ENCODE data around the gene NOP56. TPM values are rescaled to one million over a fixed set of nuclear protein-coding genes. Genes with fewer than 3 reads are reported as not detected.

NOP56 gene
- total and polyA plus RNA-seq, 2 of the 8 experiments (the other 6 are each of a cell fraction or from before 2014, with no cell fraction given), result 391 to 677 TPM

DNA sequence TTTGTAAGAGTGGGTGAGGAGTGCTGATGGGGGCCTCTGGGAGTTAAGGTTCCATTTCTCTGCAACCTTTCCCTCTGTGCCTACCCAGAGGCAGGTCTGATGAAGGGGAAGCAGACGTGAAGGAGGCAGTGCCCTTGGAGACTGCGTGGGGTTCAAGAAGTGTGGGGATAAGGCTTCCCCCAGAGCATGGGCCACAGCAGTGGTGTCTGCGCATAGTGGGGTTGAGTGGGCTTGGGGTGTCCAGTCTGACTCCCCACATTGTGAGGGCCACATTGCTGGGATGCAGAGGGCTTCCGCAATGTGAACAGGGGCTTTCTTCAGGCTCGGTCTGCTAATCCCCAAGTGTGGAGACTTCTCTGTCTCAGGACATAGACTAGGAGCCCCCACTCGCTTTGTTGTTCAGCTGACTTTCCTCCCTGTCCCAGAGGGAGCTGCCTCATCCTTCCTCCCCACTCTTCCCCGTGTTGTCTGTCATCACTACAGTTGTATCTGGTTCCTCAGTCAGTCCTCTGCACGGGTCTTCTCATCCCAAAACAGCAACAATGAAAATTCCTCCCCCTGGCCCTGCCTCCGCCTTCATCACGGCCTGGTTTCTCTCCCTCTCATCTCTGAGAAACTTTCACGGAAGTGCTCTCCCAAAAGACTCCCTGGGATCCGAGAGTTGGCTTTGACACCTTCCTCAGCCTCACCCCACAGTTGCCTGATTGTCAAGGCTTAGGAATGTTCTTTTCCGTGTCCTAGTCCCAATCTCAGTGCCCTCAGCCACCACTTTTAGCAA is 43.0 kb downstream of the NOP56 start:
- Histone ChIP-seq H2BK15ac (ENCODE audit: low read length) (peak overlapping the region; percentile 81; the same call in 1 of the 2 replicates), H3K14ac (ENCODE audit: insufficient read length) (no peak overlapping the region), H2AFZ (ENCODE audit: low read length) (no peak overlapping the region), H3K9ac (replicated peaks in 1 of 4; ENCODE audit: extremely low read depth in 1 of 4, low read depth in 3 of 4, low read length in 3 of 4) (no peak overlapping the region), H3K23me2 (ENCODE audit: low read depth, low read length) (peaks cover 3% of the 10 kb centered on the region; the same call in 1 of the 2 replicates), H2BK5ac (ENCODE audit: low read depth, low read length) (no peak overlapping the region), H2BK20ac (ENCODE audit: low read length) (no peak overlapping the region), H3K18ac (ENCODE audit: extremely low read depth, low read length) (peak overlapping the region; percentile 48; the same call in 1 of the 2 replicates), H3K4me3 (ENCODE audit: extremely low read depth in 1 of 4, insufficient read depth in 2 of 4, low read depth in 3 of 4, low read length in 4 of 4) (peak overlapping the region in 1 of 4 experiments; percentile 55; a peak in 1 of 8 replicates), H4K8ac (ENCODE audit: extremely low read depth, insufficient read depth, low read length) (no peak overlapping the region), H3K4ac (replicated peaks; ENCODE audit: insufficient read length, low read depth, low read length) (no peak overlapping the region), H3K23ac (ENCODE audit: insufficient read length) (no peak overlapping the region), H3K56ac (replicated peaks; ENCODE audit: insufficient read length, low read depth, low read length) (no peak overlapping the region), H3K79me2 (ENCODE audit: control insufficient read depth in 1 of 2, insufficient read depth in 2 of 2, low read length in 2 of 2) (no peaks in the 10 kb centered on the region), H2AK5ac (ENCODE audit: low read depth, low read length) (peak overlapping the region; percentile 75; the same call in 1 of the 2 replicates), H2BK120ac (replicated peaks; ENCODE audit: low read depth, low read length) (no peak overlapping the region), H3K79me1 (ENCODE audit: low read depth, low read length) (no peaks in the 10 kb centered on the region), H3K4me1 (replicated peaks in 1 of 4; ENCODE audit: control insufficient read depth in 3 of 4, insufficient read depth in 4 of 4, low read length in 3 of 4) (peaks cover 0 to 25% (median 15%) of the 10 kb centered on the region in 4 experiments; a peak in 6 of 7 replicates), H3K27ac (ENCODE audit: low read depth, low read length) (no peak overlapping the region), H3K4me2 (ENCODE audit: insufficient read depth in 1 of 2, low read depth in 2 of 2, low read length in 2 of 2) (no peak overlapping the region), H3K9me3 (ENCODE audit: insufficient read depth in 2 of 2, low read depth in 1 of 2, low read length in 1 of 2) (no peaks in the 10 kb centered on the region), H4K91ac (replicated peaks; ENCODE audit: insufficient read length, low read length) (no peak overlapping the region), H3K36me3 (ENCODE audit: control insufficient read depth in 2 of 4, insufficient read depth in 4 of 4, low read length in 3 of 4) (no peaks in the 10 kb centered on the region; a peak in 1 of 8 replicates), H3K27me3 (replicated peaks in 1 of 4; ENCODE audit: control insufficient read depth in 3 of 4, extremely low read depth in 1 of 4, insufficient read depth in 3 of 4, low read length in 3 of 4) (peaks cover 43 to 82% (median 68%) of the 10 kb centered on the region in 4 experiments), H4K20me1 (replicated peaks in 1 of 2; ENCODE audit: control insufficient read depth in 1 of 2, insufficient read depth in 2 of 2, low read length in 2 of 2) (peaks cover 5 to 9% of the 10 kb centered on the region in 2 experiments), H4K5ac (ENCODE audit: insufficient read length, low read depth, low read length) (no peak overlapping the region), H2BK12ac (ENCODE audit: low read depth, low read length) (no peak overlapping the region)
- ChIA-PET POLR2A (ENCODE audit: partially characterized antibody) (interaction anchor here (0.7 to 2.8 kb wide), 2 partner anchors 55 to 584 kb away, joined by 3 to 8 read pairs; no protein-coding TSS in a partner anchor), CTCF (ENCODE audit: partially characterized antibody) (interaction anchor here (1.0 to 9.2 kb wide), 6 partner anchors 10 to 106 kb away, joined by 3 to 151 read pairs (median 4); no protein-coding TSS in a partner anchor)
- TF ChIP-seq KDM4A (IDR thresholded peaks at IDR 0.05; ENCODE audit: low read depth, low read length, severe bottlenecking), result no peak
- TF ChIP-seq SRF (IDR thresholded peaks at IDR 0.05; ENCODE audit: low read depth, low read length), result no peak
- TF ChIP-seq SP2 (IDR thresholded peaks at IDR 0.05; ENCODE audit: low read length), result no peak
- TF ChIP-seq POLR2AphosphoS5 (IDR thresholded peaks at IDR 0.05; ENCODE audit: low read depth, low read length), result no peak
- peak; percentile 20 for TF ChIP-seq RNF2 (IDR thresholded peaks at IDR 0.05; ENCODE audit: borderline replicate concordance, low read depth, low read length, missing control alignments, poor library complexity, severe bottlenecking)
- TF ChIP-seq, protein P1, sequence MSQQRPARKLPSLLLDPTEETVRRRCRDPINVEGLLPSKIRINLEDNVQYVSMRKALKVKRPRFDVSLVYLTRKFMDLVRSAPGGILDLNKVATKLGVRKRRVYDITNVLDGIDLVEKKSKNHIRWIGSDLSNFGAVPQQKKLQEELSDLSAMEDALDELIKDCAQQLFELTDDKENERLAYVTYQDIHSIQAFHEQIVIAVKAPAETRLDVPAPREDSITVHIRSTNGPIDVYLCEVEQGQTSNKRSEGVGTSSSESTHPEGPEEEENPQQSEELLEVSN (IDR thresholded peaks at IDR 0.05), result no peak
- no peak for TF ChIP-seq EZH2 (IDR thresholded peaks at IDR 0.05; ENCODE audit: low read depth, low read length, severe bottlenecking)
- 59% methylated on average over 13 of the region's 13 CpGs; no CpG with 5 or more reads in 1 of the 2 experiments for WGBS, 2 experiments (ENCODE audit: extremely low coverage in 1 of 2, insufficient coverage in 1 of 2, insufficient read length in 1 of 2, insufficient replicate concordance in 2 of 2, low coverage in 1 of 2, low lambda C conversion rate in 2 of 2, missing lambda C conversion rate in 1 of 2)
- no peak for FAIRE-seq
- peak in 1 of 2 experiments; percentile 38 for DNase-seq (ENCODE audit: low read depth in 1 of 2, low spot score in 2 of 2)
